ENCODE data around the gene EML4. TPM values are rescaled to one million over a fixed set of nuclear protein-coding genes. Genes with fewer than 3 reads are reported as not detected.
"Not testable (repeated sequence)": the region's sequence is repeated elsewhere in the genome, so short reads cannot be mapped to it uniquely, and the experiment has no call there.

EML4 gene
- total and polyA plus RNA-seq, 10 donors, result 25.4 to 176 (median 88.2) TPM

DNA sequence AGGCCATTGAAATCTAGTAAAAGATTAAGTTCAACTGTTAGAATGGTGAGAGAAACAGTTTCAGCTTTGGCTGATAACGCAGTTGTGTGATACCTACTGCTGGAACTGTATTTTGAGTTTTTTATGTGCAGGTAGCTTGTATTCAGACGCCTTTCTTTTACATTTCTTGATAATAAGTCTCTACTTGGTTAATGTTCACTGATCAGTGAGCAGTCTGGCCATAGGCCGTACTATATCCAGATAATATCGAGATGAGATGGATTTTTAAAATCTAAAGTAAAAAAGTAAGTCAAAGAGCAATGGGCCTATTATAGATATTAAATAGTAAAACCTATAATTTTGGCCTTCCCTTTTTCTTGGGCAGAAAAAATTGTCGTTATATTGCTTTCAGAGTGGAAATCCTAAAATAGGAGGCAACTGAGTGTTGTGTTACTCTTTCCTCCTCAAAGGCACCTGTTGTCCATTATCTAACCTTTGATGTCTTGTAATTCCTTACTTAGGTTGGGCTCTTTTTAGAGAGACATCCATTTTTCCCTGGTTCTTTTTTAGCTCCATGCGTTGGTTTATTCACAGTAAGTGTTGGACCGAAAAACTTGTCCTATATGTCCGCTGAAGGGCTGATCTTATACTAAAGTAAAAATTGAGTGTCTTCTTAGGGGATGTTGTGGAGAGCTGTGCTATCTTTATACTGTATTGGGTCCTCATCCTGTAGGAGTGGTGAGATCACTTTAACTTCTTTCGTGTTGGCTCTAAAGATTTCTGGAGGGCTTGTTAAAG, 1.7 kb downstream of the EML4 start:
- Histone ChIP-seq H3K27me3 (replicated peaks in 1 of 7) (no peaks in the 10 kb centered on the region), H3K4me1 (peaks cover 30 to 79% (median 53%) of the 10 kb centered on the region in 6 donors), H3K27ac (peak overlapping the region; percentile 89 to 99 (median 97)), H3K9me3 (no peaks in the 10 kb centered on the region), H3K4me3 (peak overlapping the region; percentile 72 to 86 (median 80)), H3K36me3 (no peaks in the 10 kb centered on the region)
- TF ChIP-seq POLR2A (IDR thresholded peaks at IDR 0.05) (no peak), POLR2AphosphoS5 (IDR thresholded peaks at IDR 0.05) (no peak)
- TF ChIP-seq, protein P1, sequence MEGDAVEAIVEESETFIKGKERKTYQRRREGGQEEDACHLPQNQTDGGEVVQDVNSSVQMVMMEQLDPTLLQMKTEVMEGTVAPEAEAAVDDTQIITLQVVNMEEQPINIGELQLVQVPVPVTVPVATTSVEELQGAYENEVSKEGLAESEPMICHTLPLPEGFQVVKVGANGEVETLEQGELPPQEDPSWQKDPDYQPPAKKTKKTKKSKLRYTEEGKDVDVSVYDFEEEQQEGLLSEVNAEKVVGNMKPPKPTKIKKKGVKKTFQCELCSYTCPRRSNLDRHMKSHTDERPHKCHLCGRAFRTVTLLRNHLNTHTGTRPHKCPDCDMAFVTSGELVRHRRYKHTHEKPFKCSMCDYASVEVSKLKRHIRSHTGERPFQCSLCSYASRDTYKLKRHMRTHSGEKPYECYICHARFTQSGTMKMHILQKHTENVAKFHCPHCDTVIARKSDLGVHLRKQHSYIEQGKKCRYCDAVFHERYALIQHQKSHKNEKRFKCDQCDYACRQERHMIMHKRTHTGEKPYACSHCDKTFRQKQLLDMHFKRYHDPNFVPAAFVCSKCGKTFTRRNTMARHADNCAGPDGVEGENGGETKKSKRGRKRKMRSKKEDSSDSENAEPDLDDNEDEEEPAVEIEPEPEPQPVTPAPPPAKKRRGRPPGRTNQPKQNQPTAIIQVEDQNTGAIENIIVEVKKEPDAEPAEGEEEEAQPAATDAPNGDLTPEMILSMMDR (IDR thresholded peaks at IDR 0.05 in 8 of 11, conservative IDR thresholded peaks at IDR 0.05 in 3 of 11), result no peak
- intact Hi-C loops (cut with DNase I; ENCODE audit: low total_unique reads), result loop anchor here (10.0 kb wide), 1 partner anchor 66 kb away; no protein-coding TSS in a partner anchor
- DNase-seq, result no peak
- WGBS, 5 donors, result 53 to 71% (median 65%) methylated on average over 9 of the region's 9 CpGs

DNA sequence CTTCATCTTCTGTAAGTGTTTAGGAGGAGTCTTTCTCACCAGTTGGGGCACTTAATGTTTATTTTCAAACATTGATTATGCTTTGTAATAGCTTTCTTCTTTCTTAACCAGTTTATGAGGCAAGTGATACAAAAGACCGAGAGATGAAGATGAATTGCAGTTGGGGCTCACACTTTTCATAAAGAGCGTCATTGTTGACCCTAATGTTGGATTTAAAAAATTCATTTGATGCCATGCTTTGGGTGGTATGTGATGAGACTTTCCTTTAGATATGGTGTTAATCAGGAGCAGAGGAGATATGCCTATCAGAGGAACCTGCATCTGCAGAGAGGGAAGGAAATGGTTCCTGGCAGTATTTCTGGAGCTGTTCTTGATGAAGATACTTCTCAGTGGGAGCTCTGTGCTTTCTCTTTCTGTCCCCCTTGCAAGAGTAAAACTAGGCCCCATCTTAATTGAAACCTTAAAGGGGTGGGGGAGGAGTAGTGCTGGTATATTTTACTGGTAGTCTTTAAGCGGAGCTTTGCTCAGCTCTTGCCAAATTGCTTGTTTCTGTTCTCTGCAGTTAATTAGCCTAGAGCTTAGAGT, 2.3 kb downstream of the EML4 start:
- no peaks in the 10 kb centered on the region for H3K36me3 ChIP-seq
- 40 to 58% (median 53%) methylated on average over 3 of the region's 3 CpGs for WGBS, 5 donors
- DNase-seq, result no peak
- peak overlapping the region; percentile 72 to 86 (median 80) for H3K4me3 ChIP-seq
- TF ChIP-seq POLR2A (IDR thresholded peaks at IDR 0.05), result no peak
- no peak for TF ChIP-seq POLR2AphosphoS5 (IDR thresholded peaks at IDR 0.05)
- TF ChIP-seq, protein P1 (IDR thresholded peaks at IDR 0.05 in 8 of 11, conservative IDR thresholded peaks at IDR 0.05 in 3 of 11), result no peak
- H3K4me1 ChIP-seq, result peaks cover 31 to 86% (median 59%) of the 10 kb centered on the region in 6 donors
- H3K27me3 ChIP-seq (replicated peaks in 1 of 7), result no peaks in the 10 kb centered on the region
- H3K9me3 ChIP-seq, result no peaks in the 10 kb centered on the region
- intact Hi-C loops (cut with DNase I; ENCODE audit: low total_unique reads), result loop anchor here (10.0 kb wide), 1 partner anchor 67 kb away; no protein-coding TSS in a partner anchor
- H3K27ac ChIP-seq, result peak overlapping the region; percentile 89 to 99 (median 97)

DNA sequence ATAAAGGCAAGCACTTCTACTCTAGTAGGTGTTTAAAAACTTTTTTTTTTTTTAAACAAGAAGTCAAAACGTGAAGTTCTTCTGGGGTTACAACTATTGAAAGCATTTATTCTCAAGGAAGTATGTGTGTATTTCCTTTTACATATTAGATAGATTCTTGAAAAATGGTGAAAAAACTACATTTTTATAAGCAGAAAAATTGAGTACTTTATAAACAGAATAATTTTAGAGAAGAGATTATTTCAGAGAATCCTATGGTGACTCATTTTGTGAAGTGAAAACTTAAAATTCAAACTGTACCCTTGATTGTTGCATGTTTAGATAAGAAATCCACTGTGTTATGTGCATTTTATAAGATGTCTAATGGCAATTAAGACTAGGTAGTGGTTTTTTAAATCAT, 2.9 kb downstream of the EML4 start:
- peaks cover 0 to 4% (median 0%) of the 10 kb centered on the region in 6 donors for H3K36me3 ChIP-seq
- peak overlapping the region in 7 of 8 donors; percentile 72 to 86 (median 81) for H3K4me3 ChIP-seq
- intact Hi-C loops (cut with DNase I; ENCODE audit: low total_unique reads), result loop anchor here (10.0 kb wide), 1 partner anchor 67 kb away; no protein-coding TSS in a partner anchor
- WGBS, 5 donors, result 0 to 15% (median 8%) methylated on average over 1 of the region's 1 CpG
- H3K9me3 ChIP-seq, result no peaks in the 10 kb centered on the region
- no peaks in the 10 kb centered on the region for H3K27me3 ChIP-seq (replicated peaks in 1 of 7)
- peaks cover 35 to 91% (median 64%) of the 10 kb centered on the region in 6 donors for H3K4me1 ChIP-seq
- TF ChIP-seq, protein P1 (IDR thresholded peaks at IDR 0.05 in 8 of 11, conservative IDR thresholded peaks at IDR 0.05 in 3 of 11), result no peak
- TF ChIP-seq POLR2AphosphoS5 (IDR thresholded peaks at IDR 0.05) (no peak), POLR2A (IDR thresholded peaks at IDR 0.05) (no peak)
- H3K27ac ChIP-seq, result peak overlapping the region in 7 of 8 donors; percentile 95 to 99 (median 97)
- DNase-seq, result no peak

DNA sequence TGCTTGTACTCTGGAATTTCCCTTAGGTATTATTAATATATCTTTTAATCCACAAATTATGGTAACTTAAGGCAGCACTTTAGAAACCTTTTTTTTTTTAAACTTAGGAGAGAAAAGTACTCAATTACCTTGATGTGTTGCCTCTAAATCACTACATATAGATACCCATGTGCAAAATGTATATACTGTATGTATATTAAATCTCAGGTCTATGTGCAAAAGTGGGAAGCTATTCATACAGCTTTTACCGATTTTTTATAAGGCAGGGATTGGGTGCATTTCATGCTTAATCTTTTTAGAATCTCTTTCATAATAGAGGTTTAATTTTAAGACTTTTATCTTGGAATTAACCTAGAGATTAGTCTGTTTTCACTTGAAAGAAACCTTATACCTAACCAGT, 3.4 kb downstream of the EML4 start:
- Histone ChIP-seq H3K27me3 (replicated peaks in 1 of 7) (no peaks in the 10 kb centered on the region), H3K4me1 (peaks cover 35 to 92% (median 70%) of the 10 kb centered on the region in 6 donors), H3K36me3 (peaks cover 0 to 4% (median 0%) of the 10 kb centered on the region in 6 donors), H3K27ac (peak overlapping the region in 7 of 8 donors; percentile 15 to 99 (median 97)), H3K9me3 (no peaks in the 10 kb centered on the region), H3K4me3 (peak overlapping the region in 2 of 8 donors; percentile 84)
- WGBS, 5 donors, result 51 to 76% (median 64%) methylated on average over 1 of the region's 1 CpG
- TF ChIP-seq, protein P1 (IDR thresholded peaks at IDR 0.05 in 8 of 11, conservative IDR thresholded peaks at IDR 0.05 in 3 of 11), result no peak
- no peak for TF ChIP-seq POLR2AphosphoS5 (IDR thresholded peaks at IDR 0.05)
- no peak for TF ChIP-seq POLR2A (IDR thresholded peaks at IDR 0.05)
- intact Hi-C loops (cut with DNase I; ENCODE audit: low total_unique reads), result loop anchor here (10.0 kb wide), 1 partner anchor 68 kb away; no protein-coding TSS in a partner anchor
- no peak for DNase-seq

DNA sequence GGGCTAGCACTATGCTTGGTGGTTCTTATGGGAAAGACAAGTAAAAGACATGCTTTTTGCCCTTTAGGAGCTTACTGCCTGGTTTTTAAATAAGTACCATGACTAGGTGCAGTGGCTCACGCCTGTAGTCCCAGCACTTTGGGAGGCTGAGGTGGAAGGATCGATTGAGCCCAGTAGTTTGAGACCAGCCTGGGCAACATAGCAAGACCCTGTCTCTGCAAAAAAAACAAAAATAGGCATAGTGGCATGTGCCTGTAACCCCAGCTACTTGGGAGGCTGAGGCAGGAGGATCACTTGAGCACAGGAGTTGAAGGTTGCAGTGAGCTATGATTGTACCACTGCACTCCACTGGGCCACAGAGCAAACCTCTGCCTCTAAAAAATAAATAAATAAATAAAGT, 4.3 kb downstream of the EML4 start:
- intact Hi-C loops (cut with DNase I; ENCODE audit: low total_unique reads), result loop anchor here (10.0 kb wide), 1 partner anchor 69 kb away; no protein-coding TSS in a partner anchor
- H3K36me3 ChIP-seq; DNase-seq; H3K27me3 ChIP-seq (replicated peaks in 1 of 7); H3K9me3 ChIP-seq: not testable (repeated sequence)
- 90 to 96% (median 93%) methylated on average over 2 of the region's 2 CpGs for whole genome bisulfite sequencing, 5 donors
- Histone ChIP-seq H3K4me3 (peak overlapping the region in 1 of 8 donors; percentile 12), H3K27ac (peak overlapping the region in 7 of 8 donors; percentile 2 to 99 (median 95)), H3K4me1 (peaks cover 35 to 92% (median 77%) of the 10 kb centered on the region in 6 donors)

Measured in spleen (tissue), 11 donors.